ENCODE data around the gene S100P.

S100P gene

DNA sequence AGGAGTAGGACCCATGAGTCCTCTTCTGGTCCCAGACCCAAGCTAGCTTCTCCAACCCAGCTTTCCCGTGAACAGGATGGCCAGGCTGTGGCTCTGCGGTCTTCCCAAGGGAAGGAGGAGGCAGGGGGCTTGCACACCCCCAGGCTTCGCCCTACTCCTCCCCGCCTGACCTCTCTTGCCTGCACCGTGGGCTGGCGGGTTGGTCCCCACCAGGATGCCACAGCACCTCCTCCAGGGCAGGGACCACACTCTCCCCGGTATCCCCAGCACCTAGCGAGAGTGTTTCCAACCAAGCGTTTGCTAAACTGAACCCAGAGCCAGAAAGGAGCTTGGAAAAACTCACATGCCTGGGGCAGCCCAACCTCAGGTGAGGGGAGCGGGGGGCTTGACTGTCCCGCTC is 9.0 kb upstream of the S100P start:
- DNase-seq (no peak), ATAC-seq (no peak)
- Mint-ChIP-seq H3K4me1 (peaks cover 63% of the 10 kb centered on the region), H3K27me3 (no peaks in the 10 kb centered on the region), H3K27ac (no peak overlapping the region), H3K4me3 (no peak overlapping the region), H3K9me3 (no peaks in the 10 kb centered on the region)

DNA sequence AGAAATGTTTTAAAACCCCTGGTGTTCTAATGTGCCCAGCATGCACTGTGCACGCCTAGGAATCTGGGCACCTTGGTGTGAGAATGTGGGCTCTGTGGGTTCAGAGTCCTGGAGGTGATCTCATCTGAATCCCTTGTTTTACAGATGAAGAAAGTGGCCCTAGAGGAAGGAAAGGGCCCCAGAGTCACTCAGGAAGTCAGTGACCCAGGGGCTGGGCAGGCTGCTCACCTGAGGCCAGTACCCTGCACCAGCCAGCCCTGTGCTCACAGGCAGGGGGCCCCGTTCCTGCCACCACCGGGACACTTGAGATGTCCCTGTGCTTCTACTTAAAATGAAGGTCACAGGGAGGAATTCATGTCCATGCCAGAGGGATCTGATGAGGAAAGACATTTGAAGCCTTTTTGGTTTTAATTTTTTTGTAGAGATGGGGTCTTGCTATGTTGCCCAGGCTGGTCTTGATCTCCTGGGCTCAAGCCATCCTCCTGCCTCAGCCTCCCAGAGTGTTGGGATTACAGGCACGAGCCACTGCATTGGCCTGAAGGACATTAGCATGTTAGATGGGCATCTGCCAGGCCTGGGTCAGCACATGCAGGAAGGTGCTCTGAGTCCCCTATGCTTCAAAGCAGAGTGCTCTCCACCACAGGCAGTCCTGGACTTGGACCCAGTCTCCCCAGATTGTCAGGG is 7.4 kb upstream of the S100P start:
- Mint-ChIP-seq H3K4me3 (no peak overlapping the region), H3K27ac (peak overlapping the region in 1 of 2 donors; percentile 75), H3K9me3 (no peaks in the 10 kb centered on the region), H3K4me1 (peaks cover 65% of the 10 kb centered on the region), H3K27me3 (no peaks in the 10 kb centered on the region)
- ATAC-seq (no peak), DNase-seq (no peak)

DNA sequence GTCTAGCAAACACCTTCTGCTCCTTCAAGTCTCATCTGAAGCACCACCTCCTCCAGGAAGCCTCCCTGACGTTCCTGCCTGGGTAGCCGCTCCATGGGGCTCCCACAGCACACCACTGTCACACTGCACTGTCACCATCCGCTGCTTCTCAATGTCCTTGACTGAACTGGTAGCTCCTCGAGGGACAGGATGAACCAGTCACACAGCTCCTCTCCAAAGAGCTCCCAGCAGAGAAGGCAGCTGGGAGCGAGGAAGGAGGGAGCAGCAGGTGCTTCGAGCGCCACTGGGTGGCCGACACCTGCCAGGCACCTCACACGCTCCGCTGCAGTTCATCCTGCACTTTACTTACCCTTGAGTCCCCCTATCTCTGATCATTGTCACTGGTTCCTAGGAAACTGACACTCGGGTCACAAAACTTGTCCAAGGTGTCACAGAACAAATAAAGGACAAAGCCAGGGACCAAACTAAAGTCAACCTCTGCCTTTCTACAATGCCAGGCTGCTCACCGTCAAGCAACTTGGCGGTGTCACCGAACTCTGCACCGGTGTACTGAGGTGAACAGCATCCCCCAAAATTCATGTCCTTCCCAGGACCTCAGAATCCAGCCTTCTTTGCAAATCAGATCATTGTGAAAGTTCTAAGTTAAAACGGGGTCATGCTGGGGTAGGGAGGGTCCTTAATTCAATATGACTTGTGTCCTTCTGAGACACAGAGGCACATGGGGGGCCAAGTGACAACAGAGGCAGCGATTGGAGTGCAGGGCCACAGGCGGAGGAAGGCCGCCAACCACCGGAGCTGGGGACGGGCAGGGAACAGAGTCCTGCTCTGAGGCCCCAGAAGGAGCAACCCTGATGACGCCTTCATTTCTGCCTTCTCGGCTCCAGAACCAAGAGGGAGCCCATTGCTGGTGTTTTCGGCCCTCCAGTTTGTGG is 5.5 kb upstream of the S100P start:
- DNase-seq, result no peak
- H3K4me3 Mint-ChIP-seq, result peak overlapping the region; percentile 78 to 91
- no peaks in the 10 kb centered on the region for H3K27me3 Mint-ChIP-seq

DNA sequence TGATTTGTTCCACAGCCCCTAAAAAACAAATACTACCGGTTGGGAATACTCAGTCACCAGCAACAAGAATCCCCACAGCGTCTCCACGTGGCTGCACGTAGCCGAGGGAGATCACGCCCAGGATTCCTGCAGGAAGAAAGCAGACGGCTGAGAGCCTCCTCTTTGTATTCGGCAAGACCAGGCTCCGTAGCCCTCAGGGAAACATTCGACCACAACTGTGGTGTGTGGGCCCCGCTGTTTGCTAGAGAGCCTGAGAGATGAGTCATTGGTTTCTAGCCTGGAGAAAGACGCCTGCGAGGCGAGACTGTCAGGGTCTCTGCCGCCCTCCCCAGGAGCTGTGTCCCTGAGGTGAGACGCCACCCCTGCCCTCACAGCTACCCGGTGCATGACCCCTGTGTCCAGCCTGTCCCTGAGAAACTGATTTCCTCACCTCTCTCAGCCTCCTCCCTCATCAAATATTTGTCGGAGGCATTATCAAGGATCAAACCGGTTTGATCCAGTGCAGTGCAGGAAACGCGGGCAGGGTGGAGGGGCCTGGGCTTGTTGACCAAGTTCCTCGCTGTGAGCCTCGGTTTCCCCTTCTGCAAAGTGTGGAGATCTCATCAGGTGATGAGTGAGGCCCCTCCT is 4.7 kb upstream of the S100P start:
- no peaks in the 10 kb centered on the region for H3K9me3 Mint-ChIP-seq
- peak overlapping the region; percentile 93 to 97 for H3K27ac Mint-ChIP-seq
- ATAC-seq (peak; percentile 93), DNase-seq (peak; percentile 75 to 85)
- peak overlapping the region; percentile 78 to 91 for H3K4me3 Mint-ChIP-seq
- no peaks in the 10 kb centered on the region for H3K27me3 Mint-ChIP-seq
- peaks cover 78% of the 10 kb centered on the region for H3K4me1 Mint-ChIP-seq

More for the DNA sequence above, 5.5 kb upstream of the S100P start:
- Mint-ChIP-seq H3K4me1 (peaks cover 70% of the 10 kb centered on the region), H3K27ac (no peak overlapping the region), H3K9me3 (no peaks in the 10 kb centered on the region)
- ATAC-seq, result no peak

DNA sequence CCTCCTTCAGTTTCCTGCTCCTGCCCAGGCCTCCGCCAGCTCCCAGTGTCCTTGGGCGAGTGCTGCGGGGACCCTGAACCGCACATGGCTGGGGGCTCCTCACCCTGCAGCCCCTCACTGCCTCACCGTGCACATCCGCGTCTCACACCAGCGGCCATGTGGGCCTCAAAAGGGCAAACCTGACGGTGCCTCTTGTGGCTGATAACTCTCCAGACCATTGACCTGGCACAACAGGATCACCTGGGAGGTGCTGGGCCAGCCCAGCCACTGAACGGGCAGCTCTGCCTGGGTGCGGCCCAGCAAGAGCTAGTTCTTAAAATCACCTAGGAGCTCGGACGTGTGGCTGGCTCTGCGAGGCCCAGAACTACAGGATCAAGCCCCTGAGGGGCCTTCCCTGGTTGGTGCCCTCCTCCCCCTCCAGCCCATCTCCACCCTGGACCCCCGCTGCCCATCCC is 4.1 kb upstream of the S100P start:
- ATAC-seq (peak; percentile 16), DNase-seq (no peak)
- Mint-ChIP-seq H3K9me3 (no peaks in the 10 kb centered on the region), H3K4me1 (peaks cover 83% of the 10 kb centered on the region), H3K27ac (peak overlapping the region; percentile 93 to 97), H3K4me3 (peak overlapping the region; percentile 78 to 91), H3K27me3 (no peaks in the 10 kb centered on the region)

DNA sequence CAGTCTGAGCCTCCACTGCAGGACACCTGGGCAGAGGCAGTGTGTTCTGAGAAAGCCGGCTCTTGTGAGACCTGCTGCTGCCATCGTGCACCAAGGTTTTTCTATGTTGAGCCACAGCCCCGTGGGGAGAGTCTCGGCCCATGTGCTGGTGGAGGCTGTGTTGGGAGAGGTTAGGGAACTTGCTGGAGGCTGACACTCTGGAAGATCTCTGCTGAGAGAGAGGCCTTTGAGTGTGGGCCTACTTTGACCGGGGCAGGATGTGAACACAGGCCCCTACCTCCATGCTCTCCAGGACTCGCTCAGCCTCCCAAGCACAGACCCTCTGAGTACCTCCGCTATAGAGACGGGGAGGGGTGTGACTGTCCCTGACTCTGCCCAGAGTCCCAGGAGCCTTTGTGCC is 1.3 kb upstream of the S100P start:
- H3K4me1 Mint-ChIP-seq, result peaks cover 92% of the 10 kb centered on the region
- no peak for DNase-seq
- H3K27ac Mint-ChIP-seq, result peak overlapping the region; percentile 68 to 98
- no peak for ATAC-seq
- H3K4me3 Mint-ChIP-seq, result peak overlapping the region in 1 of 2 donors; percentile 81
- H3K27me3 Mint-ChIP-seq, result no peaks in the 10 kb centered on the region
- H3K9me3 Mint-ChIP-seq, result no peaks in the 10 kb centered on the region

DNA sequence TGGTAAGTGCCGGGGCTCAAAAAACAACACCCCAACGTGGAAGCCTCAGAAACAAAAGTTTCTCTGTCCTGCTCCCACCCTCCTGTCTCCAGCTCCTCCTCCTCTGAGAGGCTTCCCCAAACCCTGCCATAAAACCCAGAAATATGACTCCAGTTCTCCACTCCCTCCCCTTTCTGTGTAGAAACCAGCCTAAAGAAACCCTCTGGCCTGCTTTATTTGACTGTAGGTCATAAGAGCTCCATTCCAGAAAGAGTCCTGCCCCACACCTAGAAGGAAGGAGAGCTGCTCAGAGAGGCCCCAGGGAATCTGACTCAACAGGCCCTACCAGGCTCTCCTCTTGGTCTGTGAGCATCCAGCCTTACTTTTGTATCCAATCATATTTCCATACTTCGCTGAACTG is 872 bp upstream of the S100P start:
- Mint-ChIP-seq H3K27ac (peak overlapping the region; percentile 68 to 98), H3K9me3 (no peaks in the 10 kb centered on the region), H3K27me3 (no peaks in the 10 kb centered on the region), H3K4me1 (peaks cover 90% of the 10 kb centered on the region), H3K4me3 (peak overlapping the region in 1 of 2 donors; percentile 81)
- DNase-seq (no peak), ATAC-seq (no peak)

DNA sequence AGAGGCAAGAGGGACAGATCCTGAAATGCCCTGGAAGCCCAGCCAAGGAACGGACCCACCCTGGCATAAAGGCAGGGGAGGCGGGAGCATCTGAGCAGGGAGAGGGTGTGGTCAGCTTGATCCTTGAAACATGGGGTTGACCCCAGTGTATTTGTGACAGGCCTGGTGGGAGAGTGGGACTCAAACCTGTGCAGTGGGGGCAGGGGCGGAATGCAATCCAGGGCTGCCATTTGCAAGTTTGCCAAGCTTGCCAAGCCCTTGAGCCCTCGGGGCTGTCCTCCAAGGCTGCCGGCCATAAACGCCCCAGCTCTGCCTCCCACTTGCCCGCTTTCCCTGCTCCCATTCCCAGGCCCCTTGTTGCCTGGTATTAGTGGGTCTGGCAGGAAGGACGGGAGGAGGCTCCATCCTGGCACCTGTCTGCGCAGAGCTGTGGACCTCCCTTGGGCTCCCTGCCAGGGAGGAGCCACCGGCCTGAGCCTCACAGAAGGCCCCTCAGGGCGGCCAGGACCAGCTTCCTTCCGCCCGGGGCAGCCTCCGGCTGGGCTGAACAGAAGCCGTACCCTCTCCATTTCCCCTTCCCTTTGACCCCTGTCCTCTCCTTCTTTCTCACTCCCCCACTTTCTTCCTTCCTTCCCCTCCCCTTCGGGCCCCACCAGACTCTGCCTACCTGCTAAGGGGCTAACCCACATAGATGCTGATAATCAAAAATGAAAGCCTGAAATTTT is 661 bp downstream of the S100P start:
- H3K9me3 Mint-ChIP-seq, result no peaks in the 10 kb centered on the region
- H3K4me1 Mint-ChIP-seq, result peaks cover 88% of the 10 kb centered on the region
- DNase-seq (no peak), ATAC-seq (peak; percentile 8)
- peak overlapping the region; percentile 97 to 98 for H3K27ac Mint-ChIP-seq
- no peaks in the 10 kb centered on the region for H3K27me3 Mint-ChIP-seq
- H3K4me3 Mint-ChIP-seq, result peak overlapping the region; percentile 79 to 81

DNA sequence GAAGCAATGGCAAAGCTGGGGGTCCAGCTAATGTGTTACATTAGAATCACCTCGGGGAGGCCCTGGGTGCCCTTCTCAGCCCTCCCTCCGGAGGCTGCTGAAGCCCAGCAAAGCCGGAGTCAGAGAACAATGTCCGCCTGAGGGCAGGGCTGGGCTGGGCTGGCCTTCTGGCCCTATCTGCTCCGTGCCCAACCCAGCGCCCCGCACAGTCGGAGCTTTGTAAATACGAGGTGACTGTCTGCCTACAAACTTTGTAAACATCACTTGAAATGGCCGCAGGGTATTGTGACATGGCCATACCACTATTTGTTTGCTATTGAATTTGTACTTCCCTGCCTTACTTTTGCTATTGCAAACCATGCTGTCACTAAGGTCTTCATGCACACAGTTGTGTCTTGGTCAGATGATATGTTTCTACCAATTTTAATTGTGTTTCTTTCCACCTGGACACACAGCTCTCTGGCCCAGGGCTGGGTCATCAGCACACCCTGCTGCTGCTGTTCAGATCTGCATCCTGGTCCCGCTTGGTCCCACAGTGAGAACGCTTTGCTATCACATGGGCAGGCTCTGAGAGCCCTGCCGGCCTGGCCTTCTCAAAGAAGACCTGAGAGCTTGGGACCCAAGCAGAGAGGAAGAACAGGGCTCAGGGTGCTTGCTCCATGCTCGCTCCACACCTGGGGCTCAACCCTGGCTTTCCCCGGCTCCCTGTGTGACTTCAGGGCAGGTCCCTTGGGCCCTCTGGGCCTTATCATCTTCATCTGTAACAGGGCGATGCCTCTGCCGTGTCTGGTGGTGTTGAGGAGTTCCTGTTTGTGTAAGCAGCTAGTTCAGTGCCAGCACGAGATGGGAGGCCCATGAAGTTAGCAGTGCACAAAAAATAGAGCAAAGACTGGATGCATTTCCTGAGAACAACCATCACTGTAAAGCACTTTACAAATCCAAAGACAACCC is 2.3 kb downstream of the S100P start:
- DNase-seq (peak in 1 of 2 donors; percentile 52), ATAC-seq (peak; percentile 68)
- peaks cover 79% of the 10 kb centered on the region for H3K4me1 Mint-ChIP-seq
- H3K4me3 Mint-ChIP-seq, result peak overlapping the region; percentile 72 to 81
- no peaks in the 10 kb centered on the region for H3K27me3 Mint-ChIP-seq
- peak overlapping the region; percentile 97 to 99 for H3K27ac Mint-ChIP-seq
- no peaks in the 10 kb centered on the region for H3K9me3 Mint-ChIP-seq

DNA sequence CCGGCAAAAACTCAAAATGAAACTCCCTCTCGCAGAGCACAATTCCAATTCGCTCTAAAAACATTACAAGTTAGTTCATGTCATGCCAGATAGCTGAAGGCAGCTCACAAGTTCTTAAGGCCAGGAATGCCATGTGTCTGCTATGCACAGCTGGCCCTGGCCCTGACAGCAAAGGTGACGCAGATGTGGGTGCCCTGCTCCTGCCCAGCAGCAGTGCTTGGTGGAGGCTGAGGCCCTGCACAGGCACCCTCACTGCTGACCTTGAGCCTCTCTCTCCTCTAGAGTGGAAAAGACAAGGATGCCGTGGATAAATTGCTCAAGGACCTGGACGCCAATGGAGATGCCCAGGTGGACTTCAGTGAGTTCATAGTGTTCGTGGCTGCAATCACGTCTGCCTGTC is 2.9 kb downstream of the S100P start:
- no peak for DNase-seq
- Mint-ChIP-seq H3K27me3 (no peaks in the 10 kb centered on the region), H3K9me3 (no peaks in the 10 kb centered on the region), H3K4me1 (peaks cover 75% of the 10 kb centered on the region), H3K4me3 (peak overlapping the region; percentile 72 to 81), H3K27ac (peak overlapping the region; percentile 97 to 99)
- ATAC-seq, result peak; percentile 56

DNA sequence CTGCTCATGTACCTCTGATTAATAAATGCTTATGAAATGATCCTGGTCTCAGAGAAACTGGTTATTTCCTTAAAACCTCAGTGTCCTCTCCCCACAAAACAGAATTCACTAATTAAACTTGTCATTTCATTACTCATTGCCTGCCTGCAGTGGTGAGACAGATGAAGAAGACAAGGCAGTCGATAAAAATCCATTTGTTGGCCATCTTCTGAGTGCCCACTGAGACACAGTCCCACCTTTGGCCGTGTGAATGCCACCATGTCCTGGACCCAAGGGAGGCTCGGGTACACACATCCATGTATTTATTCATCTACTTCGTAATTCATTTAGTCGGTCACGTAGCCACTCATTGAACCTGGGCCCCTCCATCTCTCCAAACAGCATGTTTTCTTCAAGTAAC is 3.5 kb downstream of the S100P start:
- H3K27ac Mint-ChIP-seq, result peak overlapping the region in 1 of 2 donors; percentile 21
- H3K4me1 Mint-ChIP-seq, result peaks cover 74% of the 10 kb centered on the region

DNA sequence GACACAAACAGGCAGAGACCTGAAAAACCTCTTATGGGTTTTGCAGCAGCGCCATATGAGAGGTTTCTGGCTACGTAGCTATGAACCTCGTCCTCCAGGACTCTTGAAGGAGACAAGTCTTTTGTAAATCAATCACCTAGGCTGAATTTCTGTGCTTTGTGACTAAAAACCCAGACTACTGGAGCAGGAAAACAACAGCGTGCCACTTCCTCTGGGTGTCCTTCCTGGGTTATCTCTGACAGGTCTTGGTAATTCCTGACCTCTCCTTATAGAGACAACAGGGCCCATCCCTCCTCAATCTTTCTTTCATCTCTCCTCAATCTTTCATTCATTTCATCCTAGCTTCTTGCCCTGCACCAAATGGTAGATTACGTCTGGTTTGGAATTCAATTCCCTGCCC is 5.7 kb downstream of the S100P start:
- H3K4me1 Mint-ChIP-seq, result peaks cover 64% of the 10 kb centered on the region
- H3K27ac Mint-ChIP-seq, result peak overlapping the region in 1 of 2 donors; percentile 42
- H3K9me3 Mint-ChIP-seq, result peaks cover 0 to 5% of the 10 kb centered on the region in 2 donors
- DNase-seq, result no peak
- no peaks in the 10 kb centered on the region for H3K27me3 Mint-ChIP-seq
- H3K4me3 Mint-ChIP-seq, result no peak overlapping the region
- ATAC-seq, result no peak

More for the DNA sequence above, 3.5 kb downstream of the S100P start:
- no peak for ATAC-seq
- no peaks in the 10 kb centered on the region for H3K27me3 Mint-ChIP-seq
- no peak for DNase-seq
- H3K9me3 Mint-ChIP-seq, result no peaks in the 10 kb centered on the region
- H3K4me3 Mint-ChIP-seq, result peak overlapping the region in 1 of 2 donors; percentile 81

DNA sequence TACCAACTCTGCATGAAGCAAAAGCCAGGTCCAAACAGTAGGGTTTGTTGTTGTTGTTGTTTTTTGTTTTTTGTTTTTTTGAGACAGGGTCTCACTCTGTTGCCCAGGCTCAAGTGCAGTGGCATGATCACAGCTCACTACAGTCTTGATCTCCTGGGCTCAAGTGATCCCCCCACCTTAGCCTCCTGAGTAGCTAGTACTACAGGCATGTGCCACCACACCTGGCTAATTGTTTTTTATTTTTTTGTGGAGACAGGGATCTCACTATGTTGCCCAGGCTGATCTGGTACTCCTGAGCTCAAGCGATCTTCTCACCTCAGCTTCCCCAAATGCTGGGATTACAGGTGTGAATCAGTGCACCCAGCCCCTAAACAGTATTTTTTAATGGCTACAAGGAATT is 6.2 kb downstream of the S100P start:
- H3K27me3 Mint-ChIP-seq, result no peaks in the 10 kb centered on the region
- no peak for DNase-seq
- ATAC-seq, result no peak
- H3K4me1 Mint-ChIP-seq, result peaks cover 64% of the 10 kb centered on the region
- H3K4me3 Mint-ChIP-seq, result no peak overlapping the region
- peak overlapping the region in 1 of 2 donors; percentile 42 for H3K27ac Mint-ChIP-seq
- H3K9me3 Mint-ChIP-seq, result peaks cover 0 to 5% of the 10 kb centered on the region in 2 donors

DNA sequence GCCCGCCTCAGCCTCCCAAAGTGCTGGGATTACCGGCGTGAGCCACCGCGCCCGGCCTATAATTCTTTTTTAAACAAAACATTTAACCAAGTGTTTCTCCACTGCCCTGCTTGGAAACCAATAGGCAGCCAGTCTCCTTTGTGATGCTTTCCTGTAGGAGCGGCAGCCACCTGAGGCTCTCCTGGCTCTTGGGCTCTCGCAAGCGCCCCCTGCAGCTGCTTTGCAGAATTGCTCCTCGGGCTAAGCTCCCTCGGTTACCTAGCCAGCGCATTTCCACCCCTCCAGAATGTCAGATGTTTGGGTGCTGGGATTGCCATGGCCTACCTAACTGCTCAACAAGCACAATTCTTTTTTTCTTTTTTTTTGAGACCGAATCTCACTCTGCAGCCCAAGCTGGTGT is 7.7 kb downstream of the S100P start:
- Mint-ChIP-seq H3K27me3 (no peaks in the 10 kb centered on the region), H3K9me3 (peaks cover 0 to 5% of the 10 kb centered on the region in 2 donors), H3K27ac (no peak overlapping the region), H3K4me1 (peaks cover 64% of the 10 kb centered on the region), H3K4me3 (no peak overlapping the region)
- DNase-seq (peak in 1 of 2 donors; percentile 48), ATAC-seq (no peak)
